HEK293 (cell line): ENCODE measurements around the gene TPPP3.

ENCODE experiments used
- CTCF ChIP-seq: fragments of 450-650 bp; formaldehyde crosslinking; IDR thresholded peaks from 2 replicates; pipeline ENCODE4 v1.5.1; 2016; ENCODE audit warnings: missing biosample characterization, missing genetic modification characterization
- ZBTB44 ChIP-seq: fragments of 450-650 bp; IDR thresholded peaks from 2 replicates; pipeline ENCODE4 v1.5.1; 2018; ENCODE audit warnings: missing biosample characterization, mild to moderate bottlenecking, missing genetic modification characterization
- ZNF274 ChIP-seq, 2 experiments: fragments of 200-500 bp in 1 of 2; fragments of 450-650 bp in 1 of 2; sonication (Bioruptor generic) in 1 of 2; formaldehyde crosslinking in 1 of 2; IDR thresholded peaks; 2 replicates each; pipeline versions ENCODE4 v1.5.1 to v1.6.1; 2014 to 2016; ENCODE audit warnings: borderline replicate concordance in 1 of 2, inconsistent platforms in 1 of 2, low read length in 1 of 2, missing biosample characterization in 1 of 2, missing genetic modification characterization in 1 of 2

- TF ChIP-seq ZNF274 (IDR thresholded peaks at IDR 0.05; ENCODE audit: low read length) (no peak), ZNF274 (tag by site-specific recombination; IDR thresholded peaks at IDR 0.05; ENCODE audit: borderline replicate concordance) (no peak), CTCF (tag by site-specific recombination) (no peak), ZBTB44 (tag by site-specific recombination) (no peak)
Measured at GRCh38 chr16:67438824-67439393, 45.6 kb upstream of the TPPP3 start.
